BE2C (cell line): ENCODE data around the gene MYOZ2.
"Not testable (repeated sequence)": the region's sequence is repeated elsewhere in the genome, so short reads cannot be mapped to it uniquely, and the experiment has no call there.

Experiments
- DNase-seq: peaks from one replicate; pipeline ENCODE4 v3.0.0-alpha.2; 2020
- H3K27me3 ChIP-seq: fragments of 250-450 bp; sonication (Bioruptor Pico); 2 replicates; pipeline ENCODE4 v1.5.1; 2020; ENCODE audit warnings: mild to moderate bottlenecking
- H3K36me3 ChIP-seq: fragments of 250-450 bp; sonication (Bioruptor Pico); 2 replicates; pipeline ENCODE4 v1.5.1; 2020; ENCODE audit warnings: mild to moderate bottlenecking
- H3K4me1 ChIP-seq: fragments of 250-450 bp; sonication (Bioruptor Pico); 2 replicates; pipeline ENCODE4 v1.5.1; 2020
- H3K4me3 ChIP-seq: 2 replicates; pipeline ENCODE4 v1.5.1; 2011; ENCODE audit warnings: low read depth, low read length
- H3K9me3 ChIP-seq: fragments of 250-450 bp; sonication (Bioruptor Pico); 2 replicates; pipeline ENCODE4 v1.5.1; 2020
- CTCF ChIP-seq: IDR thresholded peaks from 2 replicates; pipeline ENCODE4 v1.5.1; 2012; ENCODE audit warnings: mild to moderate bottlenecking, low read depth, low read length

The MYOZ2 gene

GRCh38 chr4:119131164-119131563 is 4.5 kb upstream of the MYOZ2 start:
- H3K9me3 ChIP-seq = no peaks in the 10 kb centered on the region
- no peaks in the 10 kb centered on the region for H3K4me1 ChIP-seq
- no peak overlapping the region for H3K4me3 ChIP-seq
- TF ChIP-seq CTCF = no peak
- no peaks in the 10 kb centered on the region for H3K27me3 ChIP-seq
- DNase-seq = no peak
- H3K36me3 ChIP-seq = no peaks in the 10 kb centered on the region

- Histone ChIP-seq H3K9me3 (no peaks in the 10 kb centered on the region), H3K4me1 (no peaks in the 10 kb centered on the region), H3K4me3 (no peak overlapping the region), H3K36me3 (no peaks in the 10 kb centered on the region), H3K27me3 (no peaks in the 10 kb centered on the region)
- DNase-seq = no peak
- TF ChIP-seq CTCF = no peak
Measured at GRCh38 chr4:119132306-119132705, 3.3 kb upstream of the MYOZ2 start.

- no peaks in the 10 kb centered on the region for H3K9me3 ChIP-seq
- no peak for TF ChIP-seq CTCF
- no peaks in the 10 kb centered on the region for H3K36me3 ChIP-seq
- H3K27me3 ChIP-seq = no peaks in the 10 kb centered on the region
- DNase-seq = no peak
- no peak overlapping the region for H3K4me3 ChIP-seq
- no peaks in the 10 kb centered on the region for H3K4me1 ChIP-seq
Measured at GRCh38 chr4:119136546-119136945, 914 bp downstream of the MYOZ2 start.

GRCh38 chr4:119138046-119138445 is 2.4 kb downstream of the MYOZ2 start:
- Histone ChIP-seq H3K4me3 (no peak overlapping the region), H3K27me3 (no peaks in the 10 kb centered on the region), H3K9me3 (no peaks in the 10 kb centered on the region), H3K4me1 (no peaks in the 10 kb centered on the region), H3K36me3 (no peaks in the 10 kb centered on the region)
- TF ChIP-seq CTCF = no peak
- DNase-seq = no peak

- Histone ChIP-seq H3K4me1 (no peaks in the 10 kb centered on the region), H3K9me3 (no peaks in the 10 kb centered on the region), H3K4me3 (no peak overlapping the region), H3K36me3 (no peaks in the 10 kb centered on the region), H3K27me3 (no peaks in the 10 kb centered on the region)
- no peak for TF ChIP-seq CTCF
- no peak for DNase-seq
Measured at GRCh38 chr4:119139311-119139710, 3.7 kb downstream of the MYOZ2 start.

GRCh38 chr4:119139822-119140252 is 4.2 kb downstream of the MYOZ2 start:
- no peak overlapping the region for H3K4me3 ChIP-seq
- no peaks in the 10 kb centered on the region for H3K4me1 ChIP-seq
- H3K27me3 ChIP-seq = no peaks in the 10 kb centered on the region
- DNase-seq = no peak
- no peaks in the 10 kb centered on the region for H3K36me3 ChIP-seq
- no peaks in the 10 kb centered on the region for H3K9me3 ChIP-seq
- TF ChIP-seq CTCF = no peak

GRCh38 chr4:119141283-119141682 is 5.7 kb downstream of the MYOZ2 start:
- H3K27me3 ChIP-seq, H3K4me1 ChIP-seq, H3K9me3 ChIP-seq, H3K4me3 ChIP-seq, H3K36me3 ChIP-seq, DNase-seq: not testable (repeated sequence)
